Panc1 (cell line): ENCODE results near the gene GTF2H2C_2.
"Not testable (repeated sequence)": the region's sequence is repeated elsewhere in the genome, so short reads cannot be mapped to it uniquely, and the experiment has no call there.

Experiments
- POLR2AphosphoS5 ChIP-seq: IDR thresholded peaks from 2 replicates; pipeline ENCODE4 v1.6.1; 2012; ENCODE audit warnings: mild to moderate bottlenecking, low read depth, low read length, moderate library complexity
- SIN3A ChIP-seq: IDR thresholded peaks from 2 replicates; pipeline ENCODE4 v1.6.1; 2012; ENCODE audit warnings: low read depth, mild to moderate bottlenecking, low read length, moderate library complexity, borderline replicate concordance; ENCODE audit not compliant: insufficient read depth
- TF ChIP-seq, protein P1 (sequence below): fragments of 450-650 bp; IDR thresholded peaks from 2 replicates; pipeline ENCODE4 v1.5.1; 2017; ENCODE audit warnings: mild to moderate bottlenecking
- TF ChIP-seq, protein P2 (sequence below), 2 experiments: IDR thresholded peaks; 2 replicates each; pipeline ENCODE4 v1.6.1; 2011 to 2012; ENCODE audit warnings: low read depth in 2 of 2, control low read depth in 1 of 2, low read length in 1 of 2, mild to moderate bottlenecking in 1 of 2, moderate library complexity in 1 of 2; ENCODE audit not compliant: insufficient read depth in 1 of 2

DNA sequence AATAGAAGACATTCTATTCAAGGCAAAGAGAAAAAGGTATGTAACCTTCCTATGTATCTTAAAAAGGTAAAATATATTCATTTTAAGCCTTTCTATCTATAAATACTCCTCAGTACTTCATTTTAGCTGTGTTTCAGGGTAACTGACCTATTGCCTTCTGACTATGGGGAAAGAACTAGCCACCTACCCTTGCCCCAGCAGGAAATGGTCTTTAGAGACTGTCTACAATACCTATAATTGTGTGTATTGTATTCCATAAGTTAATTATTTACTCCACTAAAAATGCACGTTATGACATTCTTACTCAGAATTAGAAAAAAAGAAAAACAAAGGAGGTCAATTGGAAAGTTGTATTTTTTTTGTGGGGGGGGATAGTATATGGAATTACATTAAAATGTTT lies 6.2 kb downstream of the GTF2H2C_2 start:
- TF ChIP-seq, protein P1, sequence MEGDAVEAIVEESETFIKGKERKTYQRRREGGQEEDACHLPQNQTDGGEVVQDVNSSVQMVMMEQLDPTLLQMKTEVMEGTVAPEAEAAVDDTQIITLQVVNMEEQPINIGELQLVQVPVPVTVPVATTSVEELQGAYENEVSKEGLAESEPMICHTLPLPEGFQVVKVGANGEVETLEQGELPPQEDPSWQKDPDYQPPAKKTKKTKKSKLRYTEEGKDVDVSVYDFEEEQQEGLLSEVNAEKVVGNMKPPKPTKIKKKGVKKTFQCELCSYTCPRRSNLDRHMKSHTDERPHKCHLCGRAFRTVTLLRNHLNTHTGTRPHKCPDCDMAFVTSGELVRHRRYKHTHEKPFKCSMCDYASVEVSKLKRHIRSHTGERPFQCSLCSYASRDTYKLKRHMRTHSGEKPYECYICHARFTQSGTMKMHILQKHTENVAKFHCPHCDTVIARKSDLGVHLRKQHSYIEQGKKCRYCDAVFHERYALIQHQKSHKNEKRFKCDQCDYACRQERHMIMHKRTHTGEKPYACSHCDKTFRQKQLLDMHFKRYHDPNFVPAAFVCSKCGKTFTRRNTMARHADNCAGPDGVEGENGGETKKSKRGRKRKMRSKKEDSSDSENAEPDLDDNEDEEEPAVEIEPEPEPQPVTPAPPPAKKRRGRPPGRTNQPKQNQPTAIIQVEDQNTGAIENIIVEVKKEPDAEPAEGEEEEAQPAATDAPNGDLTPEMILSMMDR, result not testable (repeated sequence)
- not testable (repeated sequence) for TF ChIP-seq POLR2AphosphoS5, SIN3A
- TF ChIP-seq, protein P2, sequence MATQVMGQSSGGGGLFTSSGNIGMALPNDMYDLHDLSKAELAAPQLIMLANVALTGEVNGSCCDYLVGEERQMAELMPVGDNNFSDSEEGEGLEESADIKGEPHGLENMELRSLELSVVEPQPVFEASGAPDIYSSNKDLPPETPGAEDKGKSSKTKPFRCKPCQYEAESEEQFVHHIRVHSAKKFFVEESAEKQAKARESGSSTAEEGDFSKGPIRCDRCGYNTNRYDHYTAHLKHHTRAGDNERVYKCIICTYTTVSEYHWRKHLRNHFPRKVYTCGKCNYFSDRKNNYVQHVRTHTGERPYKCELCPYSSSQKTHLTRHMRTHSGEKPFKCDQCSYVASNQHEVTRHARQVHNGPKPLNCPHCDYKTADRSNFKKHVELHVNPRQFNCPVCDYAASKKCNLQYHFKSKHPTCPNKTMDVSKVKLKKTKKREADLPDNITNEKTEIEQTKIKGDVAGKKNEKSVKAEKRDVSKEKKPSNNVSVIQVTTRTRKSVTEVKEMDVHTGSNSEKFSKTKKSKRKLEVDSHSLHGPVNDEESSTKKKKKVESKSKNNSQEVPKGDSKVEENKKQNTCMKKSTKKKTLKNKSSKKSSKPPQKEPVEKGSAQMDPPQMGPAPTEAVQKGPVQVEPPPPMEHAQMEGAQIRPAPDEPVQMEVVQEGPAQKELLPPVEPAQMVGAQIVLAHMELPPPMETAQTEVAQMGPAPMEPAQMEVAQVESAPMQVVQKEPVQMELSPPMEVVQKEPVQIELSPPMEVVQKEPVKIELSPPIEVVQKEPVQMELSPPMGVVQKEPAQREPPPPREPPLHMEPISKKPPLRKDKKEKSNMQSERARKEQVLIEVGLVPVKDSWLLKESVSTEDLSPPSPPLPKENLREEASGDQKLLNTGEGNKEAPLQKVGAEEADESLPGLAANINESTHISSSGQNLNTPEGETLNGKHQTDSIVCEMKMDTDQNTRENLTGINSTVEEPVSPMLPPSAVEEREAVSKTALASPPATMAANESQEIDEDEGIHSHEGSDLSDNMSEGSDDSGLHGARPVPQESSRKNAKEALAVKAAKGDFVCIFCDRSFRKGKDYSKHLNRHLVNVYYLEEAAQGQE (IDR thresholded peaks at IDR 0.05; ENCODE audit: insufficient read depth in 1 of 2, low read depth in 2 of 2, low read length in 1 of 2), result not testable (repeated sequence)
